ENCODE data around the gene RABGAP1L. TPM values are rescaled to one million over a fixed set of nuclear protein-coding genes. Genes with fewer than 3 reads are reported as not detected.

RABGAP1L gene
- total RNA-seq, 1 donor from 2014 or later, result 80.6 TPM

GRCh38 chr1:174976436-174977108 lies 817.3 kb downstream of the RABGAP1L start:
- no peak for TF ChIP-seq CTCF (IDR thresholded peaks at IDR 0.05)
- H3K27me3 ChIP-seq, result no peaks in the 10 kb centered on the region
- H3K36me3 ChIP-seq, result peaks cover 41% of the 10 kb centered on the region
- H3K9me3 ChIP-seq, result no peaks in the 10 kb centered on the region
- DNase-seq (no peak), ATAC-seq (peak; percentile 28)
- H3K4me3 ChIP-seq, result no peak overlapping the region
- no peak overlapping the region for H3K27ac ChIP-seq
- intact Hi-C loops (cut with DNase I), result no loop called here
- peaks cover 10% of the 10 kb centered on the region for H3K4me1 ChIP-seq

GRCh38 chr1:174982971-174983689 lies 823.8 kb downstream of the RABGAP1L start:
- DNase-seq, result no peak
- no peaks in the 10 kb centered on the region for H3K4me1 ChIP-seq
- H3K4me3 ChIP-seq, result no peak overlapping the region
- peak; percentile 77 for TF ChIP-seq CTCF (IDR thresholded peaks at IDR 0.05)
- intact Hi-C loops (cut with DNase I), result loop anchor here (10.0 kb wide), 1 partner anchor 218 kb away; no protein-coding TSS in a partner anchor
- no peaks in the 10 kb centered on the region for H3K27me3 ChIP-seq
- no peak overlapping the region for H3K27ac ChIP-seq
- H3K9me3 ChIP-seq, result no peaks in the 10 kb centered on the region
- peak; percentile 19 for ATAC-seq
- peaks cover 37% of the 10 kb centered on the region for H3K36me3 ChIP-seq

- no peak for ATAC-seq
- TF ChIP-seq CTCF (IDR thresholded peaks at IDR 0.05), result no peak
- intact Hi-C loops (cut with DNase I), result loop anchor here (10.0 kb wide), 1 partner anchor 220 kb away; no protein-coding TSS in a partner anchor
Observed at GRCh38 chr1:174984952-174985351, 825.6 kb downstream of the RABGAP1L start.

GRCh38 chr1:174988539-174988938 lies 829.2 kb downstream of the RABGAP1L start:
- intact Hi-C loops (cut with DNase I), result loop anchor here (10.0 kb wide), 1 partner anchor 224 kb away; no protein-coding TSS in a partner anchor
- ATAC-seq (no peak), DNase-seq (no peak)
- Histone ChIP-seq H3K4me3 (no peak overlapping the region), H3K27ac (no peak overlapping the region), H3K9me3 (no peaks in the 10 kb centered on the region), H3K27me3 (no peaks in the 10 kb centered on the region), H3K4me1 (no peaks in the 10 kb centered on the region), H3K36me3 (no peaks in the 10 kb centered on the region)
- no peak for TF ChIP-seq CTCF (IDR thresholded peaks at IDR 0.05)

More at GRCh38 chr1:174984952-174985351, 825.6 kb downstream of the RABGAP1L start:
- no peak for DNase-seq
- no peaks in the 10 kb centered on the region for H3K27me3 ChIP-seq
- peaks cover 21% of the 10 kb centered on the region for H3K36me3 ChIP-seq
- H3K9me3 ChIP-seq, result no peaks in the 10 kb centered on the region
- H3K4me3 ChIP-seq, result no peak overlapping the region
- no peaks in the 10 kb centered on the region for H3K4me1 ChIP-seq
- H3K27ac ChIP-seq, result no peak overlapping the region

- Histone ChIP-seq H3K4me1 (no peaks in the 10 kb centered on the region), H3K27ac (no peak overlapping the region), H3K36me3 (peaks cover 1% of the 10 kb centered on the region), H3K9me3 (no peaks in the 10 kb centered on the region), H3K27me3 (no peaks in the 10 kb centered on the region), H3K4me3 (no peak overlapping the region)
- ATAC-seq (no peak), DNase-seq (no peak)
- TF ChIP-seq CTCF (IDR thresholded peaks at IDR 0.05), result no peak
- intact Hi-C loops (cut with DNase I), result loop anchor here (10.0 kb wide), 1 partner anchor 224 kb away; no protein-coding TSS in a partner anchor
Observed at GRCh38 chr1:174988986-174989385, 829.7 kb downstream of the RABGAP1L start.
